GM19452 (cell line): ENCODE results near the gene CYP39A1.

Experiments
- ATAC-seq: cut with Tn5 transposase; IDR thresholded peaks from one replicate; pipeline ENCODE4 v1.9.1; 2021; ENCODE audit not compliant: unreplicated experiment

The CYP39A1 gene

GRCh38 chr6:46652603-46653438 is at the start of gene CYP39A1, which contains the start of gene SLC25A27:
TSS of gene CYP39A1 (minus strand) at chr6:46652818. CDS start at chr6:46652582, 236 bp downstream.
TSS of gene SLC25A27 (plus strand) at chr6:46652975. CDS start at chr6:46653193, 218 bp downstream.
- peak; percentile 100 for ATAC-seq

GRCh38 chr6:46699970-46700369 is 47.4 kb upstream of the CYP39A1 start:
- ATAC-seq: no peak

GRCh38 chr6:46690911-46691451 is 38.4 kb upstream of the CYP39A1 start:
- no peak for ATAC-seq

GRCh38 chr6:46690141-46690755 is 37.6 kb upstream of the CYP39A1 start:
- ATAC-seq: no peak

- ATAC-seq: no peak
Measured at GRCh38 chr6:46689657-46690056, 37.0 kb upstream of the CYP39A1 start.

GRCh38 chr6:46688966-46689335 is 36.3 kb upstream of the CYP39A1 start:
- no peak for ATAC-seq

GRCh38 chr6:46688117-46688965 is 35.7 kb upstream of the CYP39A1 start:
- no peak for ATAC-seq

GRCh38 chr6:46687619-46688097 is 35.0 kb upstream of the CYP39A1 start, which contains the start of gene TDRD6:
TSS of gene TDRD6 (plus strand) at chr6:46687885. CDS start at chr6:46688129, 244 bp downstream.
- ATAC-seq: no peak

- ATAC-seq: no peak
Measured at GRCh38 chr6:46684771-46685170, 32.2 kb upstream of the CYP39A1 start.

- ATAC-seq: no peak
Measured at GRCh38 chr6:46677314-46677654, 24.7 kb upstream of the CYP39A1 start.

GRCh38 chr6:46676604-46677313 is 24.1 kb upstream of the CYP39A1 start:
- no peak for ATAC-seq

GRCh38 chr6:46674410-46674809 is 21.8 kb upstream of the CYP39A1 start:
- ATAC-seq: no peak

- ATAC-seq: no peak
Measured at GRCh38 chr6:46667377-46667776, 14.8 kb upstream of the CYP39A1 start.

- ATAC-seq: no peak
Measured at GRCh38 chr6:46661483-46661882, 8.9 kb upstream of the CYP39A1 start.

- ATAC-seq: no peak
Measured at GRCh38 chr6:46657642-46658041, 5.0 kb upstream of the CYP39A1 start.

GRCh38 chr6:46655803-46656202 is 3.2 kb upstream of the CYP39A1 start:
- ATAC-seq: no peak

- ATAC-seq: no peak
Measured at GRCh38 chr6:46653439-46654195, 999 bp upstream of the CYP39A1 start.

- ATAC-seq: no peak
Measured at GRCh38 chr6:46652232-46652602, 401 bp downstream of the CYP39A1 start.

- ATAC-seq: no peak
Measured at GRCh38 chr6:46651816-46652215, 802 bp downstream of the CYP39A1 start.

- no peak for ATAC-seq
Measured at GRCh38 chr6:46651006-46651405, 1.6 kb downstream of the CYP39A1 start.
